ENCODE measurements around the gene DDAH2.

DDAH2 gene

DNA sequence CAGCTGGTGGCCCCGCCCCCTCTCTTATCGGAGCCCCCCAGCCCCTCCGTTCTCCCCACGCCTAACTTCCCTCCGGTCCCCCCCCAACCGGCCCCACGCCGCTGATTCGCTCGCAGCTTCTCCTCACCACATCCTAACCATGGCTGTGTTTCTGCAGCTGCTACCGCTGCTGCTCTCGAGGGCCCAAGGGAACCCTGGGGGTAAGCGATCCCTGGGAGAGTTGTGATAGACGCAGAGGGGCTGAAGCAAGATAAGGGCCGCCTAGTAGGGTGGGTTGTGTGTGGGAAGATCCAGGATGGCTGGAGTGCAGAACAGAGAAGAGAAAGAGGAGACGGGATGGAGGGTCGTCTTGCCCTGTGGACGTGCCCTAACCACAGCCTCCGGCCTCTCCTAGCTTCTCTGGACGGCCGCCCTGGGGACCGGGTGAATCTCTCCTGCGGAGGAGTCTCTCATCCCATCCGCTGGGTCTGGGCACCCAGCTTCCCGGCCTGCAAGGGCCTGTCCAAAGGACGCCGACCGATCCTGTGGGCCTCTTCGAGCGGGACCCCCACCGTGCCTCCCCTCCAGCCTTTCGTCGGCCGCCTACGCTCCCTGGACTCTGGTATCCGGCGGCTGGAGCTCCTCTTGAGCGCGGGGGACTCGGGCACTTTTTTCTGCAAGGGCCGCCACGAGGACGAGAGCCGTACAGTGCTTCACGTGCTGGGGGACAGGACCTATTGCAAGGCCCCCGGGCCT lies 5.7 kb downstream of the DDAH2 start, which contains the start of gene MPIG6B:
MPIG6B (plus strand) TSS at position 129 of the 735 bp plus-strand sequence; CDS start at position 140, 11 bp downstream.
- Histone ChIP-seq H3K9ac (ENCODE audit: insufficient read length, low read depth) (no peak within 1 kb of the TSS), H3K4me3 (ENCODE audit: insufficient read length, low read depth) (no peak within 1 kb of the TSS), H3K36me3 (ENCODE audit: insufficient read depth, insufficient read length, low read length) (peaks cover 31% of the 10 kb centered on the region), H3K9me3 (ENCODE audit: insufficient read depth, low read length) (no peaks in the 10 kb centered on the region), H3K27me3 (ENCODE audit: insufficient read depth, insufficient read length) (no peaks in the 10 kb centered on the region), H3K4me1 (ENCODE audit: insufficient read depth, insufficient read length) (no peaks in the 10 kb centered on the region)
- DNase-seq (ENCODE audit: low read depth, low spot score) = no peak
- TF ChIP-seq ZNF274 (IDR thresholded peaks at IDR 0.05; ENCODE audit: low read depth, low read length) = no peak
- no peak for TF ChIP-seq SUZ12 (IDR thresholded peaks at IDR 0.05; ENCODE audit: extremely low read depth, insufficient read depth, insufficient read length)
- TF ChIP-seq YY1 (IDR thresholded peaks at IDR 0.05; ENCODE audit: insufficient read depth, insufficient read length) = no peak

DNA sequence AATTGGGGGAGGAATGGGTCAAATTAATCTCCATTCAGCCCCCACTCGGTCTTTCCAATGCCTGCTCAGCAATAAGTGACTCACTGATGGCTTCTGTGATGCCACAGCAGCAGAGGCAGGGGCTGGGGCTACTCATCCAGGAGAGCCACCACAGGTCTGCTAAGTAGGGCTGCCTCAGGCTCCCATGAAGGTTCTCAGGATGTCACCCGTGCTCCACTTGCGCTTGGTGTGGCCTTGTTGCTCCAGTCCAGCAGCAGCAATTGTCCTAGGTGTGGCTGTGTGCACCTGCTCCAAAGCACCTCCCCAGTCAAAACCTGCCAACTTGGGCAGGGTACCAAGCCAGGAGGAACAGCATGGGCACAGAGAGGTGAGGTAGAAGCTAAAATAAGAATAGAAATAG lies 6.9 kb downstream of the DDAH2 start:
- Histone ChIP-seq H3K9me3 (ENCODE audit: insufficient read depth, low read length) (no peaks in the 10 kb centered on the region), H3K4me3 (ENCODE audit: insufficient read length, low read depth) (no peak overlapping the region), H3K36me3 (ENCODE audit: insufficient read depth, insufficient read length, low read length) (peaks cover 19% of the 10 kb centered on the region), H3K27me3 (ENCODE audit: insufficient read depth, insufficient read length) (no peaks in the 10 kb centered on the region), H3K9ac (ENCODE audit: insufficient read length, low read depth) (no peak overlapping the region), H3K4me1 (ENCODE audit: insufficient read depth, insufficient read length) (no peaks in the 10 kb centered on the region)
- TF ChIP-seq YY1 (IDR thresholded peaks at IDR 0.05; ENCODE audit: insufficient read depth, insufficient read length) (no peak), SUZ12 (IDR thresholded peaks at IDR 0.05; ENCODE audit: extremely low read depth, insufficient read depth, insufficient read length) (no peak), ZNF274 (IDR thresholded peaks at IDR 0.05; ENCODE audit: low read depth, low read length) (no peak)
- no peak for DNase-seq (ENCODE audit: low read depth, low spot score)

DNA sequence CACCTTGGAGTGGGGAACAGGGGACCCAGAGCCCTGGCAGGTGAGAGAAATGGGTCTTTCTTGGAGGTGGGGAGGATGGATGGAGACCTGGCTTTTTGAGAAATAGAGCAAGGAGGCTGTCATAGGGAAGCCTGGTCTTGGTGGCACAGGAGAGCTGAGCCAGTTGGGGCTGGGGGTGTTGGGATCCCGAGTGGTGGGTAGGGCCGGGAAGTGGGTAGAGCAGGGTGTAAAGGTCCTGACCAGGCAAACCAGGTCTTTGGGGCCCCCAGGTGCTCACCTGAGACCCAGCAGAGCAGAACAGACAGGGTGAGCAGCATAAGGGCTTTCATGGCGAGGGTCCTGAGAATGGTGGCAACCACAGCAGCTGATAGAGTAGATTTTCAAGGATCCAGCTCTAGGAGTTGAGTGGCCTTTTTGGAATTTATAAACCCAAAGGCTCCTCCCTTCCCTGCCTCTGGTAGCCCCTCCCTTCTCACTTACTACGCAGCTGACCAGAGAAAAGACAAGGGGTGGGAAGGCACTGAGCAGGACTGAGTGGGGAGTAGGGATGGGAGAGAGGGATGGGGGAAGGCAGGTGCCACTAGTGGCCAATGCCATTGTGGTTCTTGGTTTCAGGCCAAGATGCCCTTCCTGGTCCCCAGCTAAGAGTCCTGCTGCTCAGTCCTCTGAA lies 7.6 kb downstream of the DDAH2 start, which contains the start of gene LY6G6C:
LY6G6C (minus strand) TSS at position 396 of the 670 bp plus-strand sequence; CDS start at position 329, 67 bp downstream.
- Histone ChIP-seq H3K27me3 (ENCODE audit: insufficient read depth, insufficient read length) (no peaks in the 10 kb centered on the region), H3K4me1 (ENCODE audit: insufficient read depth, insufficient read length) (no peaks in the 10 kb centered on the region), H3K9ac (ENCODE audit: insufficient read length, low read depth) (no peak within 1 kb of the TSS), H3K9me3 (ENCODE audit: insufficient read depth, low read length) (no peaks in the 10 kb centered on the region), H3K4me3 (ENCODE audit: insufficient read length, low read depth) (no peak within 1 kb of the TSS), H3K36me3 (ENCODE audit: insufficient read depth, insufficient read length, low read length) (peaks cover 12% of the 10 kb centered on the region)
- no peak for TF ChIP-seq ZNF274 (IDR thresholded peaks at IDR 0.05; ENCODE audit: low read depth, low read length)
- no peak for DNase-seq (ENCODE audit: low read depth, low spot score)

DNA sequence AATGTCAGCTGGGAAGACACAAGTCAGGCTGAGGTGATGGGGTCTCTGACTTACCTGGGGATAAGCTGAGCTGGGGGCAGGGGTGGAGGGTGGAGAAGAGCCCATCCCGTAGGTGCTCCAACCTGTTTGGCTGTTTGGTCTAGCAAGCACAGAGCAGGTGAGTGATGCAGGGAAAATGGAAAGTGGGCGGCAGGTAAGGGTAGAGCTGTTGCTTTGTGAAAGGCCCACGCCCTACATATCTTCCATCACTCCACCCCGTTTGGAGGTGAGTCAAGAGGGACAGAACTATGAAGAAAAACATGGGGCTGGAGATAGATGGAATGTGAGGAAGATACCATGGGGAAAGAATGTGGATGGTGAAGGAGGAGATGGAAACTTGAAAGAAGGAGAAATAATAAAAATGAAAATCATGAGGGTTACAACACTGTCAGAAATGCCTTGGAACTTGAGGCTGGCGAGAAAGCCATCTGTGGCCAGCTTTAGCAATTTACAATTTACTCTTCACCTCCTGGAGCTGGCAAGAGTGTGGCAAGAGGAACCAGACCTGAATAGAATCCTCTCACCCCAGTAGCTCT lies 8.8 kb downstream of the DDAH2 start:
- Histone ChIP-seq H3K9ac (ENCODE audit: insufficient read length, low read depth) (no peak overlapping the region), H3K4me1 (ENCODE audit: insufficient read depth, insufficient read length) (no peaks in the 10 kb centered on the region), H3K27me3 (ENCODE audit: insufficient read depth, insufficient read length) (no peaks in the 10 kb centered on the region), H3K4me3 (ENCODE audit: insufficient read length, low read depth) (no peak overlapping the region), H3K9me3 (ENCODE audit: insufficient read depth, low read length) (no peaks in the 10 kb centered on the region), H3K36me3 (ENCODE audit: insufficient read depth, insufficient read length, low read length) (peaks cover 2% of the 10 kb centered on the region)
- TF ChIP-seq ZNF274 (IDR thresholded peaks at IDR 0.05; ENCODE audit: low read depth, low read length) (no peak), SUZ12 (IDR thresholded peaks at IDR 0.05; ENCODE audit: extremely low read depth, insufficient read depth, insufficient read length) (no peak), YY1 (IDR thresholded peaks at IDR 0.05; ENCODE audit: insufficient read depth, insufficient read length) (no peak)
- no peak for DNase-seq (ENCODE audit: low read depth, low spot score)

DNA sequence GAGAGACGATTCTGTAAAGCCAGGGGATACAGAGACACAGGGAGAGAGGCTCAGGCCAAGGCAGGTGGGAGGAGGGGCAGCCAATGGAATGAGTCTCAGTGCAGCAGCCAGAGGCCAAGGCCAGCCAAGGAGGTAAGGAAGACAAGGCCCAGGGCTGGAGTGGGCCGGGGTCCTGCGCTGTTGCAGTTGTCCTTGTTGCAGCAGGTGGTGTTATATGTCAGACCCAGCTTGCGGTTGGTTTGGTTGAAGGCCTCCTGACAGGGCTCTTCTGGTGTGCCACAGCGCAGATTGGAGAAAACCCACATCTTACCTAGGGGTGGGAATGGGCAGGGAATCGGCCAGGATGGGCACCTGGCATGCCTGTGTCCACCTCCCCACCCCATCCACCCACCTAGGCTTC lies 10.1 kb downstream of the DDAH2 start:
- no peaks in the 10 kb centered on the region for H3K27me3 ChIP-seq (ENCODE audit: insufficient read depth, insufficient read length)
- H3K36me3 ChIP-seq (ENCODE audit: insufficient read depth, insufficient read length, low read length) = peaks cover under 1% of the 10 kb centered on the region
- H3K4me1 ChIP-seq (ENCODE audit: insufficient read depth, insufficient read length) = peaks cover 6% of the 10 kb centered on the region
- DNase-seq (ENCODE audit: low read depth, low spot score) = no peak
- H3K4me3 ChIP-seq (ENCODE audit: insufficient read length, low read depth) = no peak overlapping the region
- H3K9me3 ChIP-seq (ENCODE audit: insufficient read depth, low read length) = no peaks in the 10 kb centered on the region
- TF ChIP-seq ZNF274 (IDR thresholded peaks at IDR 0.05; ENCODE audit: low read depth, low read length) (no peak), SUZ12 (IDR thresholded peaks at IDR 0.05; ENCODE audit: extremely low read depth, insufficient read depth, insufficient read length) (no peak), YY1 (IDR thresholded peaks at IDR 0.05; ENCODE audit: insufficient read depth, insufficient read length) (no peak)
- H3K9ac ChIP-seq (ENCODE audit: insufficient read length, low read depth) = no peak overlapping the region

DNA sequence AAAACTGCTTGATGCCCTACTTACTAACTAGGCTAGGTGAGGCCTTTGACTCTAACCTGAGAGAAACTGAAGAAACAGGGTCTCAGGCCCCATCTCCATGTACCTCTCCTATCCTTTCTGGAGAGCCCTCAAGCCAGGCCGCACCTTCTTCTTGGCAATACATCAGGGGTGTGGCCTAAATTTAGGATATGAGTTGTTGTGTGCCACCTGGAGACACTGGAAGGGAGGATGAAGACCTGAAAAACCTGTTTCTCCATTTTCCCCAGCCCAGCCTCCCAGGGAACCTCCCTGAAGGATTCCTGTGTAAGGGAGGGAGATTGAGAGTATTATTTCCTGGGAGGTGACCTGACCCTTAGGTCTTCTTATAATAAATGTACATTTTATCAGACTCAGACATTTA lies 10.8 kb downstream of the DDAH2 start:
- no peak for DNase-seq (ENCODE audit: low read depth, low spot score)
- peaks cover 6% of the 10 kb centered on the region for H3K4me1 ChIP-seq (ENCODE audit: insufficient read depth, insufficient read length)
- H3K27me3 ChIP-seq (ENCODE audit: insufficient read depth, insufficient read length) = no peaks in the 10 kb centered on the region
- H3K36me3 ChIP-seq (ENCODE audit: insufficient read depth, insufficient read length, low read length) = no peaks in the 10 kb centered on the region
- no peak overlapping the region for H3K9ac ChIP-seq (ENCODE audit: insufficient read length, low read depth)
- TF ChIP-seq ZNF274 (IDR thresholded peaks at IDR 0.05; ENCODE audit: low read depth, low read length) (no peak), YY1 (IDR thresholded peaks at IDR 0.05; ENCODE audit: insufficient read depth, insufficient read length) (no peak), SUZ12 (IDR thresholded peaks at IDR 0.05; ENCODE audit: extremely low read depth, insufficient read depth, insufficient read length) (no peak)
- H3K4me3 ChIP-seq (ENCODE audit: insufficient read length, low read depth) = no peak overlapping the region
- H3K9me3 ChIP-seq (ENCODE audit: insufficient read depth, low read length) = no peaks in the 10 kb centered on the region

Measured in NT2/D1 (cell line).